PC-9 (cell line): ENCODE measurements around the gene PHOX2B. TPM values are rescaled to one million over a fixed set of nuclear protein-coding genes. Genes with fewer than 3 reads are reported as not detected.

Experiments
- BruUV-seq: library from RNA; stranded (reverse); fragments of 400-500 nt; replicated peaks from 2 replicates; lab custom pipeline; 2021; lab: Mats Ljungman, UMichigan
- CTCF ChIA-PET: fragments of 300-600 bp; sonication (Branson Sonifier 250); formaldehyde crosslinking; loops from one replicate; lab custom pipeline; 2022; ENCODE audit warnings: antibody characterized with exemption; lab: Charles Lee
- POLR2A ChIA-PET: fragments of 300-600 bp; sonication (Branson Sonifier 250); formaldehyde crosslinking; loops from one replicate; lab custom pipeline; 2022; ENCODE audit warnings: antibody characterized with exemption; ENCODE audit not compliant: unreplicated experiment; lab: Charles Lee
- DNase-seq, 2 experiments: peaks; one replicate each; pipeline versions ENCODE4 v3.0.0 to v3.0.0-alpha.2; 2015 to 2022; ENCODE audit warnings: mixed read lengths in 1 of 2
- H2AFZ ChIP-seq: fragments of 200-600 bp; sonication (generic); 2 replicates; pipeline ENCODE4 v1.8.1; 2017; ENCODE audit warnings: antibody characterized with exemption
- H3F3A ChIP-seq: fragments of 200-600 bp; sonication (generic); 2 replicates; pipeline ENCODE4 v1.8.1; 2017; ENCODE audit warnings: antibody characterized with exemption, mild to moderate bottlenecking, low read depth; ENCODE audit not compliant: insufficient read depth
- H3K27ac ChIP-seq: fragments of 200-600 bp; sonication (generic); 2 replicates; pipeline ENCODE4 v1.6.1; 2016; ENCODE audit warnings: mixed run types
- H3K27me3 ChIP-seq: fragments of 200-600 bp; sonication (generic); 2 replicates; pipeline ENCODE4 v1.6.1; 2016; ENCODE audit warnings: low read depth, mixed run types; ENCODE audit not compliant: insufficient read depth
- H3K36me3 ChIP-seq: fragments of 200-600 bp; sonication (generic); 2 replicates; pipeline ENCODE4 v1.6.1; 2016; ENCODE audit warnings: low read depth, mixed run types
- H3K4me1 ChIP-seq: fragments of 200-600 bp; sonication (generic); replicated peaks from 2 replicates; pipeline ENCODE4 v1.6.1; 2016; ENCODE audit warnings: mixed run types; ENCODE audit not compliant: insufficient read depth
- H3K4me2 ChIP-seq: fragments of 200-600 bp; sonication (generic); 2 replicates; pipeline ENCODE4 v1.6.1; 2017; ENCODE audit warnings: mixed run types
- H3K4me3 ChIP-seq: fragments of 200-600 bp; sonication (generic); 2 replicates; pipeline ENCODE4 v1.6.1; 2016; ENCODE audit warnings: mixed run types
- H3K79me2 ChIP-seq: fragments of 200-600 bp; sonication (generic); 2 replicates; pipeline ENCODE4 v1.6.1; 2017; ENCODE audit warnings: low read depth, mixed run types
- H3K9me2 ChIP-seq: fragments of 200-600 bp; sonication (generic); 2 replicates; pipeline ENCODE4 v1.8.1; 2017; ENCODE audit warnings: mild to moderate bottlenecking; ENCODE audit not compliant: insufficient read depth
- H3K9me3 ChIP-seq: fragments of 200-600 bp; sonication (generic); 2 replicates; pipeline ENCODE4 v1.8.1; 2016; ENCODE audit warnings: low read depth; ENCODE audit not compliant: insufficient read depth
- H4K20me1 ChIP-seq: fragments of 200-600 bp; sonication (generic); 2 replicates; pipeline ENCODE4 v1.8.1; 2017; ENCODE audit not compliant: insufficient read depth
- EZH2 ChIP-seq: fragments of 200-600 bp; sonication (generic); IDR thresholded peaks from 2 replicates; pipeline ENCODE4 v1.8.0; 2017; ENCODE audit warnings: antibody characterized with exemption, low read depth
- intact Hi-C: fragments of 100-400 bp; cut with micrococcal nuclease; formaldehyde crosslinking; loops from one replicate; pipeline ENCODE4 v1.10.0; 2022; ENCODE audit not compliant: unreplicated experiment
- total RNA-seq: library from RNA; stranded (reverse); gene quantifications from 2 replicates; pipeline ENCODE4 v1.2.3, GENCODE V29; 2021
- TF ChIP-seq, protein P1 (sequence below): fragments of 200-600 bp; sonication (generic); conservative IDR thresholded peaks from 2 replicates; pipeline ENCODE4 v1.6.1; 2017; ENCODE audit warnings: mixed run types, antibody characterized with exemption, mild to moderate bottlenecking, moderate library complexity

Gene PHOX2B
- total RNA-seq, 1 experiment from 2014 or later: not detected

DNA sequence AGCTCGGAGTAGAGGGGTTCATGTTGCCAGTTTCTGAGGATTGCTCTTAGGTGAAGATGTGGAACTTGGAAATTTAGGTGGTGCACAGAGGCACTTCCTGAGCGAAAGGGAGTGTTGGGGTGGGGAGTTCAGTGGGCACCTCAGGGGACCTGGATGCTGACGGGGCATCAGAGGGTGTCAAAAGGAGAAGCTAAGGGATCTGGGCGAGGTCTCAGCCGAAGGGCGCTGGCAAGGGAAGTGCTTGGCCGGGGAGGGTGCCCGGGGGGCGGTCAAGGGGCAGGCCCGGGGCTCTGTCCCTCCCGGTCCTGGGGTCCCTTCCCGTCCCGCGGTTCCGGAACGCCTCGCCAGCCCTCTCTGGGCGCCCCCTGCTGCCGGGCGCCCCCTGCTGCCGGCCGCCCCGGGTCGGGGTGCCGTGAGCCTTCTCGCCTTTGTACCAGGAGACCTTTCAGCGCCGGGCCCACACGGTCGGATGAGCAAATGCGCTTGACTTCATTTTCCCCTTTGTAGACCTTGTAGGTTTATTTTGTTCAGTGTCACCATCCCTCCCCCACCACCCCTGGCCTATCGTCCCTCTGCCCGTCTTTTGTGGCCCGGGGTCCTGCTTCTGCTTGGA, 3.0 kb upstream of the PHOX2B start:
- Histone ChIP-seq H3K79me2 (no peaks in the 10 kb centered on the region), H3K4me3 (no peak overlapping the region), H3K9me3 (no peaks in the 10 kb centered on the region), H3K27me3 (peaks cover 92% of the 10 kb centered on the region), H3F3A (no peaks in the 10 kb centered on the region), H3K4me1 (no peaks in the 10 kb centered on the region), H3K4me2 (no peak overlapping the region), H4K20me1 (no peaks in the 10 kb centered on the region), H3K36me3 (no peaks in the 10 kb centered on the region), H2AFZ (no peak overlapping the region), H3K9me2 (no peaks in the 10 kb centered on the region), H3K27ac (no peak overlapping the region)
- no peak for DNase-seq
- POLR2A ChIA-PET: no interaction called here
- BruUV-seq: no TSS peak
- TF ChIP-seq, protein P1, sequence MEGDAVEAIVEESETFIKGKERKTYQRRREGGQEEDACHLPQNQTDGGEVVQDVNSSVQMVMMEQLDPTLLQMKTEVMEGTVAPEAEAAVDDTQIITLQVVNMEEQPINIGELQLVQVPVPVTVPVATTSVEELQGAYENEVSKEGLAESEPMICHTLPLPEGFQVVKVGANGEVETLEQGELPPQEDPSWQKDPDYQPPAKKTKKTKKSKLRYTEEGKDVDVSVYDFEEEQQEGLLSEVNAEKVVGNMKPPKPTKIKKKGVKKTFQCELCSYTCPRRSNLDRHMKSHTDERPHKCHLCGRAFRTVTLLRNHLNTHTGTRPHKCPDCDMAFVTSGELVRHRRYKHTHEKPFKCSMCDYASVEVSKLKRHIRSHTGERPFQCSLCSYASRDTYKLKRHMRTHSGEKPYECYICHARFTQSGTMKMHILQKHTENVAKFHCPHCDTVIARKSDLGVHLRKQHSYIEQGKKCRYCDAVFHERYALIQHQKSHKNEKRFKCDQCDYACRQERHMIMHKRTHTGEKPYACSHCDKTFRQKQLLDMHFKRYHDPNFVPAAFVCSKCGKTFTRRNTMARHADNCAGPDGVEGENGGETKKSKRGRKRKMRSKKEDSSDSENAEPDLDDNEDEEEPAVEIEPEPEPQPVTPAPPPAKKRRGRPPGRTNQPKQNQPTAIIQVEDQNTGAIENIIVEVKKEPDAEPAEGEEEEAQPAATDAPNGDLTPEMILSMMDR: no peak
- no peak for TF ChIP-seq EZH2
- intact Hi-C loops: no loop called here
- CTCF ChIA-PET: no interaction called here

DNA sequence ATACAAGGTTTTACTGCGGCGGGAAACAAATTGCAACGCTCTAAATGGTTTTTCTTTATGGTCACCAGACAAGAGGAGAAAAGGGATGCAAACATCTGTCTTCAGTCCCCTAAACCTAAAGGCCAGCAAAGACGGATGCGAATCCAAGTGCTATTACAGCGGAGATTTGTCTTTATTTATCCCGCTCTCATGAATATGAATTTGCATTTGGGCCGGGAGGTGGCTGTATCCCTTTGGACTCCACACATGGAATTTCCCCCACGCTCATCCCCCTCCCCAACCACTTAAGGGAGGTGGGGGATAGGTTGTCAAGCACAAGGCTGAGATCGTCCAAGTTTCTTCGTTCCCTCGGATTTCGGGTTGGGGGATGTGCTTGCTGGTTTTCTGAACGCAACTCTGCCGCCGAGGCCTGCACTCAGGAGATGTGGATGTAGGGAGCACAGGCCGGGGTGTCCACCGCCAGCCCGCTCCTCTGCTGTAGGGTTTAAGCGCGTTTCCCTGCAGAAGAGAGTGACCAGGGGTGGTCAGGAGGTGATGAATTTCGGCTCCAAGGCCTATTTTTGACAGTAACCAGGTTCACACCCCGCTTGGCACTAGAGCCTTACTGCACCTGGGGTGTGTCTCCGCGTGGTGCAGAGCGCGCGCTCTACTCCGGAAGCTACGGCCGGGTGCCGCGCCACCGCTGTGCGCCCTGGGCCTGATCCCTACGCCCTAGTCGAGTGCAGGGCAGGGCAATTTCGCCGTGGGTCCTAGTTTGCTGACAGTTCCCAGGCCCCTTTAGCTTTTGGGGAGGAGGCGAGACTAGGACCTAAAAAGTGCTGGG, 2.3 kb upstream of the PHOX2B start:
- Histone ChIP-seq H2AFZ (no peak overlapping the region), H4K20me1 (no peaks in the 10 kb centered on the region), H3K79me2 (no peaks in the 10 kb centered on the region), H3K9me2 (no peaks in the 10 kb centered on the region), H3K4me3 (no peak overlapping the region), H3F3A (no peaks in the 10 kb centered on the region), H3K9me3 (no peaks in the 10 kb centered on the region), H3K4me2 (no peak overlapping the region), H3K4me1 (no peaks in the 10 kb centered on the region), H3K36me3 (no peaks in the 10 kb centered on the region), H3K27me3 (peaks cover 85% of the 10 kb centered on the region), H3K27ac (no peak overlapping the region)
- POLR2A ChIA-PET: no interaction called here
- CTCF ChIA-PET: no interaction called here
- TF ChIP-seq EZH2: no peak
- TF ChIP-seq, protein P1: no peak
- no TSS peak for BruUV-seq
- intact Hi-C loops: no loop called here
- DNase-seq: no peak

DNA sequence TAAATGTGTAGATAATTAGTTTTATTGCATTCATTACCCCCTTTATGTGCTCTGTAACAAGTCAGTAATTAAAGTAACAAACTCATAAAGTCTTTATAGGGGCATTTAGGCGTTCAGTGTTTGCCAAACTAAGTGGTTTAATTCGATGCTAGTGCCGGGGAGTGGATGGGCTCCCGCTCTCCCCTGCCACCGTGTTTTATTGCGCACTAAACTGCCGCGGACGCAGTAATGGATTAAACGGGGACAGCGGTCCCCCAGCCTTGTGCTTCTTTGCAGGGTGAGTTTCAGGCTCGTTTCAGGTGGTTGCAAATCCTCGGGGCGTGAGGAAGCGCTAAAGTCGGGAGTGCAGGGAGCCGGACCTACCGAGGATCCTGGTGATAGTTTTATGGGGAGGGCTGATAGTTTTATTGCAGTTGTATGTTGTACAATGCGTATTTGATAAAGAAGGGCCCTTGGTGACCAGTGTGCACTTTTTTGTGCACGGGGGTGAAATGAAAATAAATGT, 1.6 kb upstream of the PHOX2B start:
- Histone ChIP-seq H3K4me1 (no peaks in the 10 kb centered on the region), H3F3A (no peaks in the 10 kb centered on the region), H3K4me2 (no peak overlapping the region), H3K27me3 (peaks cover 80% of the 10 kb centered on the region), H3K79me2 (no peaks in the 10 kb centered on the region), H3K4me3 (no peak overlapping the region), H2AFZ (no peak overlapping the region), H3K36me3 (no peaks in the 10 kb centered on the region), H3K9me3 (no peaks in the 10 kb centered on the region), H3K27ac (no peak overlapping the region), H4K20me1 (no peaks in the 10 kb centered on the region), H3K9me2 (no peaks in the 10 kb centered on the region)
- TF ChIP-seq, protein P1: no peak
- no peak for TF ChIP-seq EZH2
- ChIA-PET POLR2A (no interaction called here), CTCF (no interaction called here)
- intact Hi-C loops: no loop called here
- BruUV-seq: no TSS peak
- DNase-seq: no peak
